ENCODE results near the gene MGST3.
"Not testable (repeated sequence)": the region's sequence is repeated elsewhere in the genome, so short reads cannot be mapped to it uniquely, and the experiment has no call there.

Gene MGST3

GRCh38 chr1:165697881-165698760, 67.1 kb downstream of the MGST3 start, which contains the start of gene ALDH9A1:
Gene ALDH9A1, minus strand, starts transcription at chr1:165698562. Its CDS starts 4 bp downstream, at chr1:165698558.
- DNase-seq (ENCODE audit: low read depth): peak; percentile 61

GRCh38 chr1:165698761-165699052, 67.7 kb downstream of the MGST3 start:
- no peak for DNase-seq (ENCODE audit: low read depth)

GRCh38 chr1:165699577-165699976, 68.5 kb downstream of the MGST3 start:
- no peak for DNase-seq (ENCODE audit: low read depth)

GRCh38 chr1:165701922-165702321, 70.9 kb downstream of the MGST3 start:
- not testable (repeated sequence) for DNase-seq (ENCODE audit: low read depth)

GRCh38 chr1:165703648-165704047, 72.6 kb downstream of the MGST3 start:
- no peak for DNase-seq (ENCODE audit: low read depth)

Data from HS-5 (cell line).